ENCODE results near the gene RYR2. TPM values are rescaled to one million over a fixed set of nuclear protein-coding genes. Genes with fewer than 3 reads are reported as not detected.

Gene RYR2
- total and polyA plus RNA-seq, 9 of the 15 experiments (the other 6 are each of a cell fraction or from before 2014, with no cell fraction given): 0.03 to 0.42 (median 0.14) TPM

GRCh38 chr1:237448042-237448441 lies 406.1 kb downstream of the RYR2 start (continued):
- TF ChIP-seq, protein P1, sequence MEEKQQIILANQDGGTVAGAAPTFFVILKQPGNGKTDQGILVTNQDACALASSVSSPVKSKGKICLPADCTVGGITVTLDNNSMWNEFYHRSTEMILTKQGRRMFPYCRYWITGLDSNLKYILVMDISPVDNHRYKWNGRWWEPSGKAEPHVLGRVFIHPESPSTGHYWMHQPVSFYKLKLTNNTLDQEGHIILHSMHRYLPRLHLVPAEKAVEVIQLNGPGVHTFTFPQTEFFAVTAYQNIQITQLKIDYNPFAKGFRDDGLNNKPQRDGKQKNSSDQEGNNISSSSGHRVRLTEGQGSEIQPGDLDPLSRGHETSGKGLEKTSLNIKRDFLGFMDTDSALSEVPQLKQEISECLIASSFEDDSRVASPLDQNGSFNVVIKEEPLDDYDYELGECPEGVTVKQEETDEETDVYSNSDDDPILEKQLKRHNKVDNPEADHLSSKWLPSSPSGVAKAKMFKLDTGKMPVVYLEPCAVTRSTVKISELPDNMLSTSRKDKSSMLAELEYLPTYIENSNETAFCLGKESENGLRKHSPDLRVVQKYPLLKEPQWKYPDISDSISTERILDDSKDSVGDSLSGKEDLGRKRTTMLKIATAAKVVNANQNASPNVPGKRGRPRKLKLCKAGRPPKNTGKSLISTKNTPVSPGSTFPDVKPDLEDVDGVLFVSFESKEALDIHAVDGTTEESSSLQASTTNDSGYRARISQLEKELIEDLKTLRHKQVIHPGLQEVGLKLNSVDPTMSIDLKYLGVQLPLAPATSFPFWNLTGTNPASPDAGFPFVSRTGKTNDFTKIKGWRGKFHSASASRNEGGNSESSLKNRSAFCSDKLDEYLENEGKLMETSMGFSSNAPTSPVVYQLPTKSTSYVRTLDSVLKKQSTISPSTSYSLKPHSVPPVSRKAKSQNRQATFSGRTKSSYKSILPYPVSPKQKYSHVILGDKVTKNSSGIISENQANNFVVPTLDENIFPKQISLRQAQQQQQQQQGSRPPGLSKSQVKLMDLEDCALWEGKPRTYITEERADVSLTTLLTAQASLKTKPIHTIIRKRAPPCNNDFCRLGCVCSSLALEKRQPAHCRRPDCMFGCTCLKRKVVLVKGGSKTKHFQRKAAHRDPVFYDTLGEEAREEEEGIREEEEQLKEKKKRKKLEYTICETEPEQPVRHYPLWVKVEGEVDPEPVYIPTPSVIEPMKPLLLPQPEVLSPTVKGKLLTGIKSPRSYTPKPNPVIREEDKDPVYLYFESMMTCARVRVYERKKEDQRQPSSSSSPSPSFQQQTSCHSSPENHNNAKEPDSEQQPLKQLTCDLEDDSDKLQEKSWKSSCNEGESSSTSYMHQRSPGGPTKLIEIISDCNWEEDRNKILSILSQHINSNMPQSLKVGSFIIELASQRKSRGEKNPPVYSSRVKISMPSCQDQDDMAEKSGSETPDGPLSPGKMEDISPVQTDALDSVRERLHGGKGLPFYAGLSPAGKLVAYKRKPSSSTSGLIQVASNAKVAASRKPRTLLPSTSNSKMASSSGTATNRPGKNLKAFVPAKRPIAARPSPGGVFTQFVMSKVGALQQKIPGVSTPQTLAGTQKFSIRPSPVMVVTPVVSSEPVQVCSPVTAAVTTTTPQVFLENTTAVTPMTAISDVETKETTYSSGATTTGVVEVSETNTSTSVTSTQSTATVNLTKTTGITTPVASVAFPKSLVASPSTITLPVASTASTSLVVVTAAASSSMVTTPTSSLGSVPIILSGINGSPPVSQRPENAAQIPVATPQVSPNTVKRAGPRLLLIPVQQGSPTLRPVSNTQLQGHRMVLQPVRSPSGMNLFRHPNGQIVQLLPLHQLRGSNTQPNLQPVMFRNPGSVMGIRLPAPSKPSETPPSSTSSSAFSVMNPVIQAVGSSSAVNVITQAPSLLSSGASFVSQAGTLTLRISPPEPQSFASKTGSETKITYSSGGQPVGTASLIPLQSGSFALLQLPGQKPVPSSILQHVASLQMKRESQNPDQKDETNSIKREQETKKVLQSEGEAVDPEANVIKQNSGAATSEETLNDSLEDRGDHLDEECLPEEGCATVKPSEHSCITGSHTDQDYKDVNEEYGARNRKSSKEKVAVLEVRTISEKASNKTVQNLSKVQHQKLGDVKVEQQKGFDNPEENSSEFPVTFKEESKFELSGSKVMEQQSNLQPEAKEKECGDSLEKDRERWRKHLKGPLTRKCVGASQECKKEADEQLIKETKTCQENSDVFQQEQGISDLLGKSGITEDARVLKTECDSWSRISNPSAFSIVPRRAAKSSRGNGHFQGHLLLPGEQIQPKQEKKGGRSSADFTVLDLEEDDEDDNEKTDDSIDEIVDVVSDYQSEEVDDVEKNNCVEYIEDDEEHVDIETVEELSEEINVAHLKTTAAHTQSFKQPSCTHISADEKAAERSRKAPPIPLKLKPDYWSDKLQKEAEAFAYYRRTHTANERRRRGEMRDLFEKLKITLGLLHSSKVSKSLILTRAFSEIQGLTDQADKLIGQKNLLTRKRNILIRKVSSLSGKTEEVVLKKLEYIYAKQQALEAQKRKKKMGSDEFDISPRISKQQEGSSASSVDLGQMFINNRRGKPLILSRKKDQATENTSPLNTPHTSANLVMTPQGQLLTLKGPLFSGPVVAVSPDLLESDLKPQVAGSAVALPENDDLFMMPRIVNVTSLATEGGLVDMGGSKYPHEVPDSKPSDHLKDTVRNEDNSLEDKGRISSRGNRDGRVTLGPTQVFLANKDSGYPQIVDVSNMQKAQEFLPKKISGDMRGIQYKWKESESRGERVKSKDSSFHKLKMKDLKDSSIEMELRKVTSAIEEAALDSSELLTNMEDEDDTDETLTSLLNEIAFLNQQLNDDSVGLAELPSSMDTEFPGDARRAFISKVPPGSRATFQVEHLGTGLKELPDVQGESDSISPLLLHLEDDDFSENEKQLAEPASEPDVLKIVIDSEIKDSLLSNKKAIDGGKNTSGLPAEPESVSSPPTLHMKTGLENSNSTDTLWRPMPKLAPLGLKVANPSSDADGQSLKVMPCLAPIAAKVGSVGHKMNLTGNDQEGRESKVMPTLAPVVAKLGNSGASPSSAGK (IDR thresholded peaks at IDR 0.05): no peak
- TF ChIP-seq TCF3 (CRISPR knock-in tag; IDR thresholded peaks at IDR 0.05): no peak
